ENCODE measurements around the gene PGAP3.

Gene PGAP3

GRCh38 chr17:39699818-39700147, 11.9 kb upstream of the PGAP3 start, which contains the start of gene ERBB2 (continued):
- no peak for TF ChIP-seq ZNF776 (tag by site-specific recombination; IDR thresholded peaks at IDR 0.05; ENCODE audit: borderline replicate concordance)
- TF ChIP-seq ZNF514 (tag by site-specific recombination; IDR thresholded peaks at IDR 0.05) = no peak
- TF ChIP-seq WT1 (tag by site-specific recombination; IDR thresholded peaks at IDR 0.05) = peak; percentile 82; the same call in 1 of the 2 replicates
- no peak for TF ChIP-seq MZF1 (tag by site-specific recombination; IDR thresholded peaks at IDR 0.05; ENCODE audit: borderline replicate concordance)
- TF ChIP-seq ZNF473 (tag by site-specific recombination; IDR thresholded peaks at IDR 0.05) = no peak
- TF ChIP-seq ZNF623 (tag by site-specific recombination; IDR thresholded peaks at IDR 0.05) = no peak
- TF ChIP-seq ZNF37A (tag by site-specific recombination; IDR thresholded peaks at IDR 0.05) = no peak
- no peak for TF ChIP-seq ZNF658 (tag by site-specific recombination; IDR thresholded peaks at IDR 0.05)
- TF ChIP-seq PRDM10 (tag by site-specific recombination; IDR thresholded peaks at IDR 0.05) = peak; percentile 52
- no peak for TF ChIP-seq ZBTB11 (tag by site-specific recombination; conservative IDR thresholded peaks at IDR 0.05; ENCODE audit: low read depth)
- no peak for TF ChIP-seq AEBP2 (tag by site-specific recombination; IDR thresholded peaks at IDR 0.05; ENCODE audit: borderline replicate concordance)
- TF ChIP-seq SCRT2 (tag by site-specific recombination; IDR thresholded peaks at IDR 0.05) = peak; percentile 99
- TF ChIP-seq ZNF664 (tag by site-specific recombination; IDR thresholded peaks at IDR 0.05) = no peak
- 0 out of 2 replicates have a peak, but pooled peaks have one; percentile 57 for TF ChIP-seq INSM2 (tag by site-specific recombination; IDR thresholded peaks at IDR 0.05)
- peak; percentile 22; the same call in 1 of the 2 replicates for TF ChIP-seq ZNF341 (tag by site-specific recombination; IDR thresholded peaks at IDR 0.05; ENCODE audit: low read depth)
- no peak for TF ChIP-seq ZNF701 (tag by site-specific recombination; IDR thresholded peaks at IDR 0.05)
- no peak for TF ChIP-seq ZNF394 (tag by site-specific recombination; IDR thresholded peaks at IDR 0.05; ENCODE audit: borderline replicate concordance)
- no peak for TF ChIP-seq ZNF555 (tag by site-specific recombination; conservative IDR thresholded peaks at IDR 0.05)
- no peak for TF ChIP-seq ZNF211 (tag by site-specific recombination; IDR thresholded peaks at IDR 0.05; ENCODE audit: low read depth)
- TF ChIP-seq KLF1 (tag by site-specific recombination; IDR thresholded peaks at IDR 0.05) = peak; percentile 14; the same call in 1 of the 2 replicates
- TF ChIP-seq ZNF416 (tag by site-specific recombination; IDR thresholded peaks at IDR 0.05) = no peak
- TF ChIP-seq ZNF449 (tag by site-specific recombination; IDR thresholded peaks at IDR 0.05) = no peak
- peak; percentile 69 for TF ChIP-seq EGR2 (tag by site-specific recombination; IDR thresholded peaks at IDR 0.05; ENCODE audit: low read depth)
- peak; percentile 53 for TF ChIP-seq GLIS2 (tag by site-specific recombination; IDR thresholded peaks at IDR 0.05)
- TF ChIP-seq ZNF654 (tag by site-specific recombination; IDR thresholded peaks at IDR 0.05; ENCODE audit: low read depth) = no peak
- no peak for TF ChIP-seq ZSCAN4 (tag by site-specific recombination; IDR thresholded peaks at IDR 0.05)
- TF ChIP-seq ZNF777 (tag by site-specific recombination; IDR thresholded peaks at IDR 0.05; ENCODE audit: borderline replicate concordance) = no peak
- TF ChIP-seq ZNF433 (tag by site-specific recombination; IDR thresholded peaks at IDR 0.05; ENCODE audit: low read depth) = no peak
- peak; percentile 86 for TF ChIP-seq ZNF561 (tag by site-specific recombination; IDR thresholded peaks at IDR 0.05; ENCODE audit: borderline replicate concordance)

Data from HEK293 (cell line).